Neuronal stem cell (in vitro differentiated cells): ENCODE data around the gene LRRC14B.
A peak's percentile ranks its signal among the peaks of the same experiment; 100 is the strongest.

Source experiments
- DNase-seq: peaks from one replicate; pipeline ENCODE4 v3.0.0-alpha.2; 2013; ENCODE audit warnings: low spot score
- H2AFZ ChIP-seq: one replicate; pipeline ENCODE4 v1.6.1; 2013; ENCODE audit warnings: mild to moderate bottlenecking, low read length, inconsistent platforms
- H2AK5ac ChIP-seq: 2 replicates; pipeline ENCODE4 v1.6.1; 2013; ENCODE audit warnings: low read depth, mild to moderate bottlenecking, inconsistent platforms, low read length, moderate library complexity, mixed read lengths
- H2BK120ac ChIP-seq: 2 replicates; pipeline ENCODE4 v1.6.1; 2013; ENCODE audit warnings: low read depth, mild to moderate bottlenecking, inconsistent platforms, low read length, moderate library complexity, mixed read lengths
- H2BK12ac ChIP-seq: one replicate; pipeline ENCODE4 v1.6.1; 2013; ENCODE audit warnings: low read length, inconsistent platforms
- H2BK15ac ChIP-seq: 2 replicates; pipeline ENCODE4 v1.6.1; 2013; ENCODE audit warnings: mild to moderate bottlenecking, low read length, inconsistent platforms, mixed read lengths
- H2BK5ac ChIP-seq: one replicate; pipeline ENCODE4 v1.6.1; 2013; ENCODE audit warnings: inconsistent platforms, mild to moderate bottlenecking, low read length, moderate library complexity
- H3K14ac ChIP-seq: one replicate; pipeline ENCODE4 v1.6.1; 2013; ENCODE audit warnings: low read length, inconsistent platforms
- H3K18ac ChIP-seq: 2 replicates; pipeline ENCODE4 v1.6.1; 2013; ENCODE audit warnings: low read length, inconsistent platforms
- H3K23ac ChIP-seq: 2 replicates; pipeline ENCODE4 v1.6.1; 2013; ENCODE audit warnings: low read depth, mild to moderate bottlenecking, mixed read lengths, low read length, inconsistent platforms; ENCODE audit not compliant: poor library complexity
- H3K27ac ChIP-seq: replicated peaks from 3 replicates; pipeline ENCODE4 v1.5.1; 2013; ENCODE audit warnings: low read length, inconsistent platforms
- H3K27me3 ChIP-seq, 3 experiments: 2 replicates each; pipeline ENCODE4 v1.6.1; 2013; ENCODE audit warnings: low read length in 3 of 3, mild to moderate bottlenecking in 2 of 3, inconsistent platforms in 1 of 3, low read depth in 1 of 3, mixed read lengths in 1 of 3, moderate library complexity in 1 of 3; ENCODE audit not compliant: control insufficient read depth in 3 of 3, insufficient read depth in 3 of 3
- H3K36me3 ChIP-seq, 2 donors: replicated peaks in 1 of 2; 2 replicates each; pipeline ENCODE4 v1.6.1; 2013; ENCODE audit warnings: low read length in 2 of 2; ENCODE audit not compliant: control insufficient read depth in 2 of 2, insufficient read depth in 2 of 2
- H3K4ac ChIP-seq: 2 replicates; pipeline ENCODE4 v1.6.1; 2013; ENCODE audit warnings: inconsistent platforms, mild to moderate bottlenecking, low read length, moderate library complexity
- H3K4me1 ChIP-seq, 2 donors: 1 replicate in 1 of 2; 2 replicates in 1 of 2; pipeline ENCODE4 v1.6.1; 2013; ENCODE audit warnings: low read length in 2 of 2, low read depth in 1 of 2; ENCODE audit not compliant: control insufficient read depth in 2 of 2, insufficient read depth in 1 of 2
- H3K4me2 ChIP-seq: one replicate; pipeline ENCODE4 v1.6.1; 2013; ENCODE audit warnings: mild to moderate bottlenecking, low read length, inconsistent platforms; ENCODE audit not compliant: insufficient read depth, poor library complexity, severe bottlenecking
- H3K4me3 ChIP-seq, 2 donors: 2 replicates each; pipeline ENCODE4 v1.5.1; 2013; ENCODE audit warnings: low read length in 2 of 2, mild to moderate bottlenecking in 2 of 2, inconsistent platforms in 1 of 2, moderate library complexity in 1 of 2
- H3K79me1 ChIP-seq: one replicate; pipeline ENCODE4 v1.6.1; 2013; ENCODE audit warnings: low read depth, mild to moderate bottlenecking, inconsistent platforms, low read length, moderate library complexity
- H3K9ac ChIP-seq: one replicate; pipeline ENCODE4 v1.6.1; 2013; ENCODE audit warnings: mild to moderate bottlenecking, low read depth, low read length, inconsistent platforms; ENCODE audit not compliant: poor library complexity
- H3K9me3 ChIP-seq, 2 donors: replicated peaks in 1 of 2; 2 replicates each; pipeline versions ENCODE3 to v1.6.1; 2013; ENCODE audit warnings: low read length in 2 of 2, mild to moderate bottlenecking in 2 of 2, inconsistent platforms in 1 of 2, low read depth in 1 of 2, mixed read lengths in 1 of 2, moderate library complexity in 1 of 2; ENCODE audit not compliant: control insufficient read depth in 2 of 2, insufficient read depth in 1 of 2
- H4K8ac ChIP-seq: one replicate; pipeline ENCODE4 v1.6.1; 2013; ENCODE audit warnings: low read depth, mild to moderate bottlenecking, inconsistent platforms, low read length, moderate library complexity
- H4K91ac ChIP-seq: one replicate; pipeline ENCODE4 v1.6.1; 2013; ENCODE audit warnings: low read length, low read depth, mild to moderate bottlenecking, inconsistent platforms; ENCODE audit not compliant: poor library complexity
- WGBS, 2 donors: extraction: QIAGEN DNeasy Blood & Tissue Kit; methylation state at CpG; one replicate each; pipeline ENCODE4 v1.1.7; 2013; ENCODE audit warnings: missing lambda C conversion rate in 2 of 2, mixed read lengths in 1 of 2; ENCODE audit not compliant: insufficient read length in 2 of 2, insufficient replicate concordance in 1 of 2; ENCODE audit errors: extremely low coverage in 2 of 2; 5-methylcytosine and 5-hydroxymethylcytosine counted together

LRRC14B gene

GRCh38 chr5:166441-167372 lies 24.6 kb upstream of the LRRC14B start:
- Histone ChIP-seq H3K79me1 (no peaks in the 10 kb centered on the region), H3K9ac (no peak overlapping the region), H2BK120ac (no peak overlapping the region), H3K18ac (no peak overlapping the region), H3K23ac (no peak overlapping the region), H3K4me2 (no peak overlapping the region), H3K4me3 (no peak overlapping the region), H3K27me3 (no peaks in the 10 kb centered on the region), H4K91ac (no peak overlapping the region), H2AK5ac (no peak overlapping the region), H2BK5ac (no peak overlapping the region), H3K36me3 (peaks cover 3 to 40% of the 10 kb centered on the region in 2 donors), H2BK15ac (no peak overlapping the region), H4K8ac (no peak overlapping the region), H3K14ac (no peak overlapping the region), H3K4me1 (peaks cover 2 to 40% of the 10 kb centered on the region in 2 donors), H3K9me3 (peaks cover 0 to 3% of the 10 kb centered on the region in 2 donors), H2BK12ac (no peak overlapping the region), H3K27ac (peak overlapping the region; percentile 32), H3K4ac (no peak overlapping the region), H2AFZ (no peak overlapping the region)
- no peak for DNase-seq
- no CpG with 5 or more reads among the region's 27 CpGs for WGBS, 2 donors

- H2BK120ac ChIP-seq, result no peak overlapping the region
- WGBS, 2 donors, result no CpG with 5 or more reads among the region's 7 CpGs
- H3K9ac ChIP-seq, result no peak overlapping the region
- H3K79me1 ChIP-seq, result no peaks in the 10 kb centered on the region
- no peak overlapping the region for H3K23ac ChIP-seq
- H3K14ac ChIP-seq, result no peak overlapping the region
- H2BK5ac ChIP-seq, result no peak overlapping the region
- H3K9me3 ChIP-seq, result peaks cover 0 to 3% of the 10 kb centered on the region in 2 donors
- DNase-seq, result no peak
- no peak overlapping the region for H3K4ac ChIP-seq
- no peak overlapping the region for H3K4me2 ChIP-seq
- no peak overlapping the region for H3K27ac ChIP-seq
- no peak overlapping the region for H4K91ac ChIP-seq
- no peak overlapping the region for H2BK12ac ChIP-seq
- peaks cover 3 to 35% of the 10 kb centered on the region in 2 donors for H3K36me3 ChIP-seq
- peak overlapping the region; percentile 83 for H3K18ac ChIP-seq
- peaks cover 2 to 42% of the 10 kb centered on the region in 2 donors for H3K4me1 ChIP-seq
- no peak overlapping the region for H3K4me3 ChIP-seq
- no peak overlapping the region for H2AFZ ChIP-seq
- H2AK5ac ChIP-seq, result no peak overlapping the region
- no peak overlapping the region for H2BK15ac ChIP-seq
- H4K8ac ChIP-seq, result no peak overlapping the region
- H3K27me3 ChIP-seq, result no peaks in the 10 kb centered on the region
Measured at GRCh38 chr5:167511-167910, 23.8 kb upstream of the LRRC14B start.

- H3K4ac ChIP-seq, result no peak overlapping the region
- H2AFZ ChIP-seq, result no peak overlapping the region
- H3K23ac ChIP-seq, result no peak overlapping the region
- DNase-seq, result no peak
- H3K36me3 ChIP-seq, result peaks cover 9 to 37% of the 10 kb centered on the region in 2 donors
- H3K9me3 ChIP-seq, result peaks cover 0 to 3% of the 10 kb centered on the region in 2 donors
- H3K27ac ChIP-seq, result no peak overlapping the region
- no peak overlapping the region for H3K4me3 ChIP-seq
- no peak overlapping the region for H2BK5ac ChIP-seq
- no peak overlapping the region for H3K18ac ChIP-seq
- H3K14ac ChIP-seq, result no peak overlapping the region
- H4K8ac ChIP-seq, result no peak overlapping the region
- no peaks in the 10 kb centered on the region for H3K79me1 ChIP-seq
- H2BK12ac ChIP-seq, result no peak overlapping the region
- H2BK15ac ChIP-seq, result no peak overlapping the region
- H3K4me1 ChIP-seq, result peaks cover 2 to 42% of the 10 kb centered on the region in 2 donors
- WGBS, 2 donors, result no CpG with 5 or more reads among the region's 18 CpGs
- no peak overlapping the region for H2BK120ac ChIP-seq
- H3K4me2 ChIP-seq, result no peak overlapping the region
- H2AK5ac ChIP-seq, result no peak overlapping the region
- no peak overlapping the region for H4K91ac ChIP-seq
- H3K9ac ChIP-seq, result no peak overlapping the region
- H3K27me3 ChIP-seq, result no peaks in the 10 kb centered on the region
Measured at GRCh38 chr5:167982-168660, 23.2 kb upstream of the LRRC14B start.
